Activated B cell treated with CpG ODN at 0.5 μM for 24 hours (primary cell): ENCODE data around the gene NDUFV3. TPM values are rescaled to one million over a fixed set of nuclear protein-coding genes. Genes with fewer than 3 reads are reported as not detected.

Experiments
- ATAC-seq: fragments of 200-7000 bp; cut with Tn5 transposase; one replicate; pipeline ENCODE4 v1.10.0; 2021; ENCODE audit warnings: low read depth, mild to moderate bottlenecking, moderate library complexity
- CTCF ChIA-PET: fragments of 350-600 bp; sonication (Branson Sonifier 250); formaldehyde crosslinking; loops from one replicate; lab custom pipeline; 2021; ENCODE audit warnings: antibody characterized with exemption; lab: Charles Lee
- POLR2A ChIA-PET: fragments of 350-600 bp; sonication (Branson Sonifier 250); formaldehyde crosslinking; loops from one replicate; lab custom pipeline; 2021; ENCODE audit warnings: antibody characterized with exemption; lab: Charles Lee
- DNase-seq: peaks from one replicate; pipeline ENCODE4 v3.0.0; 2022
- H3K27ac Mint-ChIP-seq: one replicate; pipeline ENCODE4 v1.8.0; 2020; ENCODE audit warnings: mixed read lengths
- H3K27me3 Mint-ChIP-seq: one replicate; pipeline ENCODE4 v1.8.0; 2021; ENCODE audit warnings: mixed read lengths
- H3K36me3 Mint-ChIP-seq: one replicate; pipeline ENCODE4 v1.8.0; 2021; ENCODE audit warnings: low read depth, mixed read lengths
- H3K4me1 Mint-ChIP-seq: one replicate; pipeline ENCODE4 v1.8.0; 2021; ENCODE audit warnings: mixed read lengths
- H3K4me3 Mint-ChIP-seq: one replicate; pipeline ENCODE4 v1.8.0; 2020; ENCODE audit warnings: mild to moderate bottlenecking, mixed read lengths
- H3K9me3 Mint-ChIP-seq: one replicate; pipeline ENCODE4 v1.8.0; 2020; ENCODE audit warnings: mixed read lengths
- intact Hi-C: fragments of 100-400 bp; cut with micrococcal nuclease; formaldehyde crosslinking; loops from one replicate; pipeline ENCODE4 v1.15.1; 2024
- total RNA-seq: library from RNA; stranded (reverse); gene quantifications from 2 replicates; pipeline ENCODE4 v1.2.3, GENCODE V29; 2022
- TF ChIP-seq, protein P1 (sequence below): fragments of 200-600 bp; IDR thresholded peaks from one replicate; pipeline ENCODE4 v1.8.0; 2022; ENCODE audit warnings: antibody characterized with exemption, mild to moderate bottlenecking

Gene NDUFV3
- total RNA-seq, 1 donor from 2014 or later = 27.1 TPM

DNA sequence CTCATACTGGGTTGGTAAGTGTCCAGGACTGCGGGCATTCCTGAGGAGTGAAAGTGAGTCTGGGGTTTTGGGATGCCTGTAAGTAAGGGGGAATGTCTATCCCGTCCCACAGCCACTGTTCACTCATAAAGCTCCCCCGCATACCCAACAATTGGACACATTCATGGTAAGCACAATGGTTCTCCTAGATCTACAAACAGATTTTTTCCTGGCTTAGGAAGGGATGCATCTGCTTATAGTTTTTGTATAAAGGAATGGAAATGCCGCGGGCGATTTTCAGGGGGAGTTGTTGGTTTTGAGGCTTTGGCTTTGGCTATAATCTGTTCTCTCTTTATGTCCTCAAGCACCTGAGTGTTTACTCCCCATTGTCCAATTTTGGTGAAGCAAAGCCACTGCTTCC, 25.2 kb downstream of the NDUFV3 start:
- DNase-seq (no peak), ATAC-seq (no peak)
- ChIA-PET POLR2A (no interaction called here), CTCF (no interaction called here)
- Mint-ChIP-seq H3K27me3 (no peaks in the 10 kb centered on the region), H3K36me3 (peaks cover 2% of the 10 kb centered on the region), H3K27ac (no peak overlapping the region), H3K9me3 (no peaks in the 10 kb centered on the region), H3K4me1 (peaks cover under 1% of the 10 kb centered on the region), H3K4me3 (no peak overlapping the region)
- intact Hi-C loops = no loop called here
- TF ChIP-seq, protein P1, sequence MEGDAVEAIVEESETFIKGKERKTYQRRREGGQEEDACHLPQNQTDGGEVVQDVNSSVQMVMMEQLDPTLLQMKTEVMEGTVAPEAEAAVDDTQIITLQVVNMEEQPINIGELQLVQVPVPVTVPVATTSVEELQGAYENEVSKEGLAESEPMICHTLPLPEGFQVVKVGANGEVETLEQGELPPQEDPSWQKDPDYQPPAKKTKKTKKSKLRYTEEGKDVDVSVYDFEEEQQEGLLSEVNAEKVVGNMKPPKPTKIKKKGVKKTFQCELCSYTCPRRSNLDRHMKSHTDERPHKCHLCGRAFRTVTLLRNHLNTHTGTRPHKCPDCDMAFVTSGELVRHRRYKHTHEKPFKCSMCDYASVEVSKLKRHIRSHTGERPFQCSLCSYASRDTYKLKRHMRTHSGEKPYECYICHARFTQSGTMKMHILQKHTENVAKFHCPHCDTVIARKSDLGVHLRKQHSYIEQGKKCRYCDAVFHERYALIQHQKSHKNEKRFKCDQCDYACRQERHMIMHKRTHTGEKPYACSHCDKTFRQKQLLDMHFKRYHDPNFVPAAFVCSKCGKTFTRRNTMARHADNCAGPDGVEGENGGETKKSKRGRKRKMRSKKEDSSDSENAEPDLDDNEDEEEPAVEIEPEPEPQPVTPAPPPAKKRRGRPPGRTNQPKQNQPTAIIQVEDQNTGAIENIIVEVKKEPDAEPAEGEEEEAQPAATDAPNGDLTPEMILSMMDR = no peak

DNA sequence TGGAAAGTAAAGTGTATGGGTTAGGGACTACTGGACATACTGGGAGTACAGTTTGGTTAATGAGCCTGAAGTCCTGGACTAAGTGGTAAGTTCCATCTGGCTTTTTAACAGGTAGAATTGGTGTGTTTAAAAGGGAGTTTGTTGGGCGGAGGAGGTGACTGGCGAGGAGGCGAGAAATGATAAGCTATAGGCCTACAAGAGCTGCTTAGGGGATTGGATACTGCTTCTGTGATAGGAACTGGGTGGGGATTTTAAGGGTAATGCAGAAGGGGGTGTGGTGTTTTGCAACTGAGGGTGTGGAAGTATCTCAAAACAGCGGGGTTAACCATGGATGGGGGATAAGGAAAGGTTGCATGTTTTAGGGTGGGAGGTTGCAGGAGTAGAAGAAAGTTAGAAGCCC, 28.8 kb downstream of the NDUFV3 start:
- intact Hi-C loops = loop anchor here (10.0 kb wide), 1 partner anchor 53 kb away; the partner anchor contains the start of gene PKNOX1
- ChIA-PET POLR2A (no interaction called here), CTCF (no interaction called here)
- Mint-ChIP-seq H3K9me3 (no peaks in the 10 kb centered on the region), H3K36me3 (no peaks in the 10 kb centered on the region), H3K4me3 (no peak overlapping the region), H3K27me3 (no peaks in the 10 kb centered on the region), H3K4me1 (peaks cover 12% of the 10 kb centered on the region), H3K27ac (no peak overlapping the region)
- no peak for ATAC-seq
- DNase-seq = no peak
- TF ChIP-seq, protein P1 = no peak

DNA sequence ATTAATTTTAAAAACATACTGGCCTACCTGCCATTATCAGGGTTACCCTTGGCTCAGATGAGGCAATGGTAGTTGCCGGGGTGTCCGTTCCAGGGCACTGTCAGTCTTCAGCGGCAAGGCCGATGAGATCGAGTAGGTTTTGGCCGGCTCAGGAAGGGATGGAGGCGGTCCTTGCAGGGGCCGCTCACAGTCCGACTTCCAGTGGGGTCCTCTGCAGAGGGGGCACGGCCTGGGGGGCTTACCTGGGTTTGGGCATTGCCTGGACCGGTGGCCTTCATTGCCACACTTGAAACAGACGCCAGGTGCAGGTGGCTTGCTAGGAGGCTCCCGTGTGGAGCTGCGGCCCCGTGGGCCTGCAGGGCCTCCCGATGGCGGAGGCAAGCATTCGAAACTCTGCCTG, 29.8 kb downstream of the NDUFV3 start:
- Mint-ChIP-seq H3K4me1 (peaks cover 12% of the 10 kb centered on the region), H3K9me3 (no peaks in the 10 kb centered on the region), H3K4me3 (no peak overlapping the region), H3K27ac (no peak overlapping the region), H3K27me3 (no peaks in the 10 kb centered on the region), H3K36me3 (no peaks in the 10 kb centered on the region)
- POLR2A ChIA-PET = no interaction called here
- CTCF ChIA-PET = no interaction called here
- DNase-seq = no peak
- no peak for ATAC-seq
- intact Hi-C loops = loop anchor here (10.0 kb wide), 1 partner anchor 52 kb away; the partner anchor contains the start of gene PKNOX1
- TF ChIP-seq, protein P1 = no peak

DNA sequence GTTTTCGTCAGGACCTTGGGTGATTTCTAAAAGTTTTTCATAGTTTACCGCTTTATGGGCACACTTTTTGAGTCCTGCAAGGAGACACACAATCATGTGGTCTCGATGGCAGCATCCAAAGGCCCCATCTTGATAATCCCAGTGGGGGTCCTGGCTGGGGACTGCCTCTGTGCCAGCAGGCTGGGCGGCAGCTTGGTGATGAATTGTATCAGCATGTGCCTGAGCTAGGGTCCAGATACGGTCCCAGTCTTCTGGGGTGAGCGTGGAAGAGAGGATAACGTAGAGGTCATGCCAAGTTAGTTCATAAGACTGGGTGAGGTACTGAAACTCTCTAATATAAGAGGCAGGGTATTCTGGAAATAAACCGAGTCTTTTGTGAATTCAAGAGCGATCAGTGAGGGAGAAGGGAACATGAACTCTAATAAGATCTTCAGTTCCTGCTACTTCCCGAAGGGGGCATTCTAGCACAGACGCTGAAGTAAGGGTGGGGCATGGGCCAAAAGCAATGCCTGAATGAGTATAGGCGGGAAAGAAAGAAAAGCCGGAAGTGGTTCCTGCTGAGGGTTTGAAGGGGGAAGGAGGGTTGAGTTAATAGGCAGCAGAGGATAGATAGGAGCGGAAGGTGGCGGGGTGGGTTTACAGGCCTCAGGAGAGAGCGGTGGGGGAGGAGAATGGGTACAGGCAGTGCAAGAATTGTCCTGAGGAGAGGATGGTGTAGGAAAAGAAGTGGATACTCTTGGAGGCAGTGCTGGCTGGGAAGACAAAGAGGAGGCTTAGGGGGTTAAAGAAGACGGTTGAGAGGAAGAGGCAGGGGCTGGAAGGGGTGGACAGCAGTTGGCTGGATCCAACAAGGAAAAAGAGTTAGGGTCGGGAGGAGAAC, 30.7 kb downstream of the NDUFV3 start:
- ChIA-PET POLR2A (no interaction called here), CTCF (no interaction called here)
- Mint-ChIP-seq H3K4me1 (peaks cover 12% of the 10 kb centered on the region), H3K36me3 (no peaks in the 10 kb centered on the region), H3K4me3 (peak overlapping the region; percentile 42), H3K27me3 (no peaks in the 10 kb centered on the region), H3K9me3 (no peaks in the 10 kb centered on the region), H3K27ac (peak overlapping the region; percentile 71)
- ATAC-seq = peak; percentile 96
- intact Hi-C loops = loop anchor here (1.0 to 10.0 kb wide), 3 partner anchors 44 to 723 kb away; partner anchors contain the start of genes PKNOX1 and WDR4
- DNase-seq = peak; percentile 32
- TF ChIP-seq, protein P1 = no peak

DNA sequence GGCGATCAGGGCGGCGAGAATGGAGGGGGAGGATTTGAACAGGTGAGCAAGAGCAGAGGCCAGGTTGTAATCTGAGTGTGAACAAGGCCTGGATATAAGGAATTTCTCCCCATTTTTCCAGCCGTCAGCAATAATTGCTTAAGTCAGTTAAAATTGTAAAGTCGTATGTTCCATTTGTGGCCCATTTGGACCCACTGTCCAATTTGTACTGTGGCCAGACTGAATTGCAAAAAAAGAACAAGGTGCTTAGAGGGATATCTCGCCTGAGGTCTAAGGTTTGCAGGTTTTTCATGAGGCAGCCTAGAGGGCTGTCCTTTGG, 31.3 kb downstream of the NDUFV3 start:
- ATAC-seq = no peak
- no peak overlapping the region for H3K4me3 Mint-ChIP-seq

More for the DNA sequence above, 31.3 kb downstream of the NDUFV3 start:
- DNase-seq = no peak
- Mint-ChIP-seq H3K4me1 (peaks cover 12% of the 10 kb centered on the region), H3K27ac (peak overlapping the region; percentile 71), H3K27me3 (no peaks in the 10 kb centered on the region), H3K9me3 (no peaks in the 10 kb centered on the region), H3K36me3 (no peaks in the 10 kb centered on the region)
- ChIA-PET CTCF (no interaction called here), POLR2A (no interaction called here)
- intact Hi-C loops = loop anchor here (1.0 to 10.0 kb wide), 3 partner anchors 45 to 722 kb away; partner anchors contain the start of genes PKNOX1 and WDR4
- TF ChIP-seq, protein P1 = no peak
